ENCODE data around the gene TRIM59. TPM values are rescaled to one million over a fixed set of nuclear protein-coding genes. Genes with fewer than 3 reads are reported as not detected.
"Not testable (repeated sequence)": the region's sequence is repeated elsewhere in the genome, so short reads cannot be mapped to it uniquely, and the experiment has no call there.

TRIM59 gene
- total RNA-seq, 1 donor from 2014 or later, result 39.0 TPM

DNA sequence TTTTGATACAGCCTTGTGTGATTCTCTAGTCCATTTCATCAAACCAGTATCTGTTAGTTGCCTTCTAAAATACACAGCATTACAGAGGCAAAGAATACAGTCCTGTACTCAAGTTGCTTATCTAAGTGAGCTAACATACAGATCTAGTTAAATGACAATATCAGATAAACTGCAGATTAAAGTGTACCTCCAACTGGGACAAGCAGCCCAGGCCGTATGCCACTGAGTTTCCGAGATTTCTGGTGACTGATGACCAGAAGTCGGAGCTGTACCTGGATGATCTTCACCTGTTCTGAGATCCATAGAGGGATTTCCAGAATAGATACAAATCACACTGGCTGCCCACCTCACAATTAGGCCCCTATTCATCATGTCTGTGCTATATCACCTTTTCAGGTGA, 6.3 kb upstream of the TRIM59 start:
- no peak for DNase-seq (ENCODE audit: low read depth, low spot score)
- TF ChIP-seq, protein P1, sequence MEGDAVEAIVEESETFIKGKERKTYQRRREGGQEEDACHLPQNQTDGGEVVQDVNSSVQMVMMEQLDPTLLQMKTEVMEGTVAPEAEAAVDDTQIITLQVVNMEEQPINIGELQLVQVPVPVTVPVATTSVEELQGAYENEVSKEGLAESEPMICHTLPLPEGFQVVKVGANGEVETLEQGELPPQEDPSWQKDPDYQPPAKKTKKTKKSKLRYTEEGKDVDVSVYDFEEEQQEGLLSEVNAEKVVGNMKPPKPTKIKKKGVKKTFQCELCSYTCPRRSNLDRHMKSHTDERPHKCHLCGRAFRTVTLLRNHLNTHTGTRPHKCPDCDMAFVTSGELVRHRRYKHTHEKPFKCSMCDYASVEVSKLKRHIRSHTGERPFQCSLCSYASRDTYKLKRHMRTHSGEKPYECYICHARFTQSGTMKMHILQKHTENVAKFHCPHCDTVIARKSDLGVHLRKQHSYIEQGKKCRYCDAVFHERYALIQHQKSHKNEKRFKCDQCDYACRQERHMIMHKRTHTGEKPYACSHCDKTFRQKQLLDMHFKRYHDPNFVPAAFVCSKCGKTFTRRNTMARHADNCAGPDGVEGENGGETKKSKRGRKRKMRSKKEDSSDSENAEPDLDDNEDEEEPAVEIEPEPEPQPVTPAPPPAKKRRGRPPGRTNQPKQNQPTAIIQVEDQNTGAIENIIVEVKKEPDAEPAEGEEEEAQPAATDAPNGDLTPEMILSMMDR (conservative IDR thresholded peaks at IDR 0.05), result no peak
- no peak overlapping the region for H3K4me3 Mint-ChIP-seq
- H3K27ac Mint-ChIP-seq (ENCODE audit: unreplicated experiment), result no peak overlapping the region
- H3K9me3 Mint-ChIP-seq, result no peaks in the 10 kb centered on the region
- no peaks in the 10 kb centered on the region for H3K27me3 Mint-ChIP-seq (ENCODE audit: low read depth)
- H3K36me3 Mint-ChIP-seq (ENCODE audit: low read depth), result no peaks in the 10 kb centered on the region
- no peaks in the 10 kb centered on the region for H3K4me1 Mint-ChIP-seq

DNA sequence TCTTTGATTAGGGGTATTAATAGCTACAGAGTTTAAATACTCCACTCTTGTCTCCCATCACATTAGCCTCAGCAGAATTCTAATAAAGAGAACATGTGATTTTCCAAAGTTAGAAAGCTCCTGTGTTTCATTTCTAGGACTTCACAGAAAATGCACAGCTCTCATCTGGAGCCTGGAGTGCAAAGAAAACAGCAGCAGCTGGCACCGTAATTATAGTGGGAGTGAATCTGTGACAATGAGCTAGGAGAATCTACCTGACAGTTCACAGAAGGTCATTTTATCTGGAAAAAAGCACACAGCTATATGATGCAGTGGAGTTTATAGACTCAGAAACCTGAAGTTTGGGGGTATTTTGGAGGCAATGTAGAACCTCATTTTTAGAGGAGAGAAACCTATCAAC, 5.4 kb upstream of the TRIM59 start:
- Mint-ChIP-seq H3K36me3 (ENCODE audit: low read depth) (no peaks in the 10 kb centered on the region), H3K27me3 (ENCODE audit: low read depth) (no peaks in the 10 kb centered on the region), H3K9me3 (no peaks in the 10 kb centered on the region), H3K27ac (ENCODE audit: unreplicated experiment) (no peak overlapping the region), H3K4me1 (peaks cover 6% of the 10 kb centered on the region), H3K4me3 (no peak overlapping the region)
- TF ChIP-seq, protein P1 (conservative IDR thresholded peaks at IDR 0.05), result no peak
- no peak for DNase-seq (ENCODE audit: low read depth, low spot score)

DNA sequence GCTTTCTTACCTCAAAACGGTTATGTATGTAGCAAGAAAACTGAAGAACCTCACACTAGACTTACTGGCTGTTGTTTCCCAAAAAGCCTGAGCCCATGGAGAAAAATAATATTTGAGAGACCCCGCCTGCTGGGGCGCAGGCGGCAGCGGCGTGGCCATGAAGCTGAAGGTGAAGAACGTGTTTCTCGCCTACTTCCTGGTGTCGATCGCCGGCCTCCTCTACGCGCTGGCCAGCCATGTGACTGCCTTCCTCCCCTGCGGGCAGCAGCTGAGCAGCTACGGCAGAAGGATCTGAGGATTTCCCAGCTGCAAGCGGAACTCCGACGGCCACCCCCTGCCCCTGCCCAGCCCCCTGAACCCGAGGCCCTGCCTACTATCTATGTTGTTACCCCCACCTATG, 2.7 kb upstream of the TRIM59 start:
- H3K36me3 Mint-ChIP-seq (ENCODE audit: low read depth); H3K9me3 Mint-ChIP-seq; H3K27me3 Mint-ChIP-seq (ENCODE audit: low read depth); H3K27ac Mint-ChIP-seq (ENCODE audit: unreplicated experiment); DNase-seq (ENCODE audit: low read depth, low spot score): not testable (repeated sequence)
- H3K4me3 Mint-ChIP-seq, result peak overlapping the region; percentile 68
- peaks cover 27% of the 10 kb centered on the region for H3K4me1 Mint-ChIP-seq

GRCh38 chr3:160451602-160452001, 2.0 kb upstream of the TRIM59 start:
- Mint-ChIP-seq H3K4me3 (no peak overlapping the region), H3K36me3 (ENCODE audit: low read depth) (peaks cover 5% of the 10 kb centered on the region), H3K9me3 (no peaks in the 10 kb centered on the region), H3K27ac (ENCODE audit: unreplicated experiment) (no peak overlapping the region), H3K27me3 (ENCODE audit: low read depth) (no peaks in the 10 kb centered on the region), H3K4me1 (peaks cover 33% of the 10 kb centered on the region)
- no peak for DNase-seq (ENCODE audit: low read depth, low spot score)
- TF ChIP-seq, protein P1 (conservative IDR thresholded peaks at IDR 0.05), result no peak

DNA sequence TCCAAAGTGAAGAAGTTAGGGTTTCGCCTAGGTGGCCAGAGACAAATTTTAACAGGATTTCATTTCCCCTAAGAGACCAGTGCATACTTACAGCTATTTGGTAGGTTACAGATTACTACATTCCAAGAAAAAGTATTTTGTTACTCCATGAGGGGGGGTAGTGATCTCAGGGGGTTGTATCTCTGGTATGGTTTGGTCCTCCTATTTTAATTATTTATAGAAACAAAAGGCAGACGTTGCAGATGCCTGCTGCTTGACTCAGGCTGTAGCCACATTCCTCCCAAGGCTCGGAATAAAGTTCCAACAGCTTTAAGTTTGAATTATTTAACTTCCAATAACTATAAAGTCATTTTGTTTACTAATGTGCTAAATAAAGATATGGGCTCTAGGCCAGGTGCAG, 1.3 kb upstream of the TRIM59 start:
- Mint-ChIP-seq H3K27ac (ENCODE audit: unreplicated experiment) (peak overlapping the region; percentile 97), H3K9me3 (no peaks in the 10 kb centered on the region), H3K36me3 (ENCODE audit: low read depth) (peaks cover 10% of the 10 kb centered on the region), H3K27me3 (ENCODE audit: low read depth) (no peaks in the 10 kb centered on the region), H3K4me3 (peak overlapping the region; percentile 97), H3K4me1 (peaks cover 37% of the 10 kb centered on the region)
- no peak for DNase-seq (ENCODE audit: low read depth, low spot score)
- TF ChIP-seq, protein P1 (conservative IDR thresholded peaks at IDR 0.05), result no peak

GRCh38 chr3:160448845-160449635, 546 bp downstream of the TRIM59 start:
- H3K27ac Mint-ChIP-seq (ENCODE audit: unreplicated experiment), result peak overlapping the region; percentile 99
- DNase-seq (ENCODE audit: low read depth, low spot score), result no peak
- peaks cover 40% of the 10 kb centered on the region for H3K4me1 Mint-ChIP-seq
- peaks cover 19% of the 10 kb centered on the region for H3K36me3 Mint-ChIP-seq (ENCODE audit: low read depth)
- H3K4me3 Mint-ChIP-seq, result peak overlapping the region; percentile 97
- H3K27me3 Mint-ChIP-seq (ENCODE audit: low read depth), result no peaks in the 10 kb centered on the region
- TF ChIP-seq, protein P1 (conservative IDR thresholded peaks at IDR 0.05), result no peak
- no peaks in the 10 kb centered on the region for H3K9me3 Mint-ChIP-seq

All from neural crest cell (in vitro differentiated cells).